ENCODE data around the gene AEBP2. TPM values are rescaled to one million over a fixed set of nuclear protein-coding genes. Genes with fewer than 3 reads are reported as not detected.
"Not testable (repeated sequence)": the region's sequence is repeated elsewhere in the genome, so short reads cannot be mapped to it uniquely, and the experiment has no call there.

Gene AEBP2
- total and polyA plus RNA-seq, 9 of the 15 experiments (the other 6 are each of a cell fraction or from before 2014, with no cell fraction given): 5.7 to 43.7 (median 10.3) TPM

DNA sequence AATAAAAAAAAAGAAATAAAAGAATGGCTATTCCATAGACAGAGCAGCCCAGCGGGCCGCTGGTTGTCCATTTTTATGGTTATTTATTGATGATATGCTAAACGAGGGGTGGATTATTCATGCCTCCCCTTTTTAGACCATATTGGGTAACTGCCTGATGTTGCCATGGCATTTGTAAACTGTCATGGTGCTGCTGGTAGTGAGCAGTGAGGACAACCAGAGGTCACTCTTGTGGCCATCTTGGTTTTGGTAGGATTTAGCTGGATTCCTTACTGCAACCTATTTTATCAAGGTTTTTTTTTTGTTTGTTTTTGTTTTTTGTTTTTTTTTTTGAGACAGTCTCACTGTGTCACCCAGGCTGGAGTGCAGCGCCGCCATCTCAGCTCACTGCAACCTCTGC lies 25.7 kb upstream of the AEBP2 start:
- intact Hi-C loops (cut with micrococcal nuclease); H3K36me3 ChIP-seq (ENCODE audit: control insufficient read depth, insufficient read depth, low read length); H2AFZ ChIP-seq (ENCODE audit: low read depth, low read length); H3K27me3 ChIP-seq (ENCODE audit: control insufficient read depth in 2 of 2, insufficient read depth in 2 of 2, low read length in 2 of 2); FAIRE-seq; BruUV-seq (replicated peaks); H4K20me1 ChIP-seq (replicated peaks; ENCODE audit: control insufficient read depth, insufficient read depth, low read length); H3K79me2 ChIP-seq (ENCODE audit: control insufficient read depth, insufficient read depth, low read length); H3K4me1 ChIP-seq (replicated peaks in 1 of 2; ENCODE audit: control insufficient read depth in 2 of 2, insufficient read depth in 2 of 2, low read length in 2 of 2); H3K27ac ChIP-seq (ENCODE audit: extremely low read depth, low read depth, low read length); in situ Hi-C loops (cut with MboI); H3K4me3 ChIP-seq; H3K4me2 ChIP-seq (ENCODE audit: insufficient read depth, low read length); DNase-seq (ENCODE audit: extremely low read depth in 1 of 4, low spot score in 3 of 4); ATAC-seq; H3K9ac ChIP-seq (ENCODE audit: insufficient read depth in 1 of 2, low read depth in 2 of 2, low read length in 2 of 2); H3K9me1 ChIP-seq (ENCODE audit: control insufficient read depth, insufficient read depth, low read length); CTCF ChIA-PET (ENCODE audit: low intra/inter-chr PET ratio); POLR2A ChIA-PET; H3K9me3 ChIP-seq (replicated peaks; ENCODE audit: control insufficient read depth, insufficient read depth, low read depth, low read length): not testable (repeated sequence)
- WGBS (ENCODE audit: insufficient coverage, low coverage, missing lambda C conversion rate): 54% methylated on average over 3 of the region's 5 CpGs
- TF ChIP-seq ESRRA (IDR thresholded peaks at IDR 0.05; ENCODE audit: borderline replicate concordance, low read depth) (peak; percentile 52; the same call in 1 of the 2 replicates), RFX1 (IDR thresholded peaks at IDR 0.05) (peak; percentile 58; the same call in 1 of the 2 replicates), YY1 (IDR thresholded peaks at IDR 0.05; ENCODE audit: borderline replicate concordance in 1 of 3, control insufficient read depth in 1 of 3, extremely low read depth in 1 of 3, insufficient read depth in 3 of 3, insufficient read length in 1 of 3, insufficient replicate concordance in 2 of 3, low read depth in 1 of 3, low read length in 2 of 3) (peak in 1 of 3 experiments; percentile 54)

- H2AFZ ChIP-seq (ENCODE audit: low read depth, low read length): no peak overlapping the region
- no peak overlapping the region for H3K4me2 ChIP-seq (ENCODE audit: insufficient read depth, low read length)
- DNase-seq (ENCODE audit: extremely low read depth in 1 of 4, low spot score in 3 of 4): no peak
- BruUV-seq (replicated peaks): no TSS peak
- no peak overlapping the region for H3K4me3 ChIP-seq
- no peaks in the 10 kb centered on the region for H3K9me1 ChIP-seq (ENCODE audit: control insufficient read depth, insufficient read depth, low read length)
- no peaks in the 10 kb centered on the region for H3K9me3 ChIP-seq (replicated peaks; ENCODE audit: control insufficient read depth, insufficient read depth, low read depth, low read length)
- CTCF ChIA-PET (ENCODE audit: low intra/inter-chr PET ratio): no interaction called here
- no peak overlapping the region for H3K27ac ChIP-seq (ENCODE audit: extremely low read depth, low read depth, low read length)
- H3K79me2 ChIP-seq (ENCODE audit: control insufficient read depth, insufficient read depth, low read length): no peaks in the 10 kb centered on the region
- in situ Hi-C loops (cut with MboI) (no loop called here), intact Hi-C loops (cut with micrococcal nuclease) (no loop called here)
- no peaks in the 10 kb centered on the region for H4K20me1 ChIP-seq (replicated peaks; ENCODE audit: control insufficient read depth, insufficient read depth, low read length)
- POLR2A ChIA-PET: interaction anchor here (0.7 kb wide), 1 partner anchor 131 kb away, joined by 3 read pairs; no protein-coding TSS in a partner anchor
- no peak overlapping the region for H3K9ac ChIP-seq (ENCODE audit: insufficient read depth in 1 of 2, low read depth in 2 of 2, low read length in 2 of 2)
- H3K4me1 ChIP-seq (replicated peaks in 1 of 2; ENCODE audit: control insufficient read depth in 2 of 2, insufficient read depth in 2 of 2, low read length in 2 of 2): peaks cover 0 to 6% of the 10 kb centered on the region in 2 experiments; a peak in 2 of 5 replicates
- no peaks in the 10 kb centered on the region for H3K36me3 ChIP-seq (ENCODE audit: control insufficient read depth, insufficient read depth, low read length)
- ATAC-seq: no peak
- TF ChIP-seq MAFK (IDR thresholded peaks at IDR 0.05; ENCODE audit: low read length) (no peak), DACH1 (IDR thresholded peaks at IDR 0.05; ENCODE audit: partially characterized antibody) (no peak), TOE1 (IDR thresholded peaks at IDR 0.05; ENCODE audit: borderline replicate concordance) (no peak), TOE1 (CRISPR knock-in tag; IDR thresholded peaks at IDR 0.05; ENCODE audit: borderline replicate concordance, low read depth) (no peak), MEIS2 (IDR thresholded peaks at IDR 0.05; ENCODE audit: partially characterized antibody) (no peak), HMG20A (CRISPR knock-in tag; conservative IDR thresholded peaks at IDR 0.05) (no peak), POLR2H (tag; IDR thresholded peaks at IDR 0.05; ENCODE audit: low read depth) (no peak)
- TF ChIP-seq, protein P1, sequence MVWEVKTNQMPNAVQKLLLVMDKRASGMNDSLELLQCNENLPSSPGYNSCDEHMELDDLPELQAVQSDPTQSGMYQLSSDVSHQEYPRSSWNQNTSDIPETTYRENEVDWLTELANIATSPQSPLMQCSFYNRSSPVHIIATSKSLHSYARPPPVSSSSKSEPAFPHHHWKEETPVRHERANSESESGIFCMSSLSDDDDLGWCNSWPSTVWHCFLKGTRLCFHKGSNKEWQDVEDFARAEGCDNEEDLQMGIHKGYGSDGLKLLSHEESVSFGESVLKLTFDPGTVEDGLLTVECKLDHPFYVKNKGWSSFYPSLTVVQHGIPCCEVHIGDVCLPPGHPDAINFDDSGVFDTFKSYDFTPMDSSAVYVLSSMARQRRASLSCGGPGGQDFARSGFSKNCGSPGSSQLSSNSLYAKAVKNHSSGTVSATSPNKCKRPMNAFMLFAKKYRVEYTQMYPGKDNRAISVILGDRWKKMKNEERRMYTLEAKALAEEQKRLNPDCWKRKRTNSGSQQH (CRISPR knock-in tag; IDR thresholded peaks at IDR 0.05): no peak
- TF ChIP-seq, protein P2, sequence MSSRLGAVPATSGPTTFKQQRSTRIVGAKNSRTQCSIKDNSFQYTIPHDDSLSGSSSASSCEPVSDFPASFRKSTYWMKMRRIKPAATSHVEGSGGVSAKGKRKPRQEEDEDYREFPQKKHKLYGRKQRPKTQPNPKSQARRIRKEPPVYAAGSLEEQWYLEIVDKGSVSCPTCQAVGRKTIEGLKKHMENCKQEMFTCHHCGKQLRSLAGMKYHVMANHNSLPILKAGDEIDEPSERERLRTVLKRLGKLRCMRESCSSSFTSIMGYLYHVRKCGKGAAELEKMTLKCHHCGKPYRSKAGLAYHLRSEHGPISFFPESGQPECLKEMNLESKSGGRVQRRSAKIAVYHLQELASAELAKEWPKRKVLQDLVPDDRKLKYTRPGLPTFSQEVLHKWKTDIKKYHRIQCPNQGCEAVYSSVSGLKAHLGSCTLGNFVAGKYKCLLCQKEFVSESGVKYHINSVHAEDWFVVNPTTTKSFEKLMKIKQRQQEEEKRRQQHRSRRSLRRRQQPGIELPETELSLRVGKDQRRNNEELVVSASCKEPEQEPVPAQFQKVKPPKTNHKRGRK (tag; IDR thresholded peaks at IDR 0.05): no peak
- FAIRE-seq: no peak
- peaks cover 0 to 4% of the 10 kb centered on the region in 2 experiments; a peak in 2 of 5 replicates for H3K27me3 ChIP-seq (ENCODE audit: control insufficient read depth in 2 of 2, insufficient read depth in 2 of 2, low read length in 2 of 2)
Observed at GRCh38 chr12:19415563-19415962, 23.7 kb upstream of the AEBP2 start.

All from K562 (cell line).